Fibroblast of lung (primary cell): Measurements from ENCODE around the gene HOXC9. TPM values are rescaled to one million over a fixed set of nuclear protein-coding genes. Genes with fewer than 3 reads are reported as not detected.

Experiments used
- DNase-seq, 2 donors: peaks; one replicate each; pipeline versions ENCODE4 v3.0.0 to v3.0.0-alpha.2; 2010; ENCODE audit warnings: low read depth in 2 of 2
- H2AFZ ChIP-seq: 2 replicates; pipeline ENCODE4 v1.5.1; 2012; ENCODE audit warnings: low read length, control low read depth, inconsistent platforms
- H3K27ac ChIP-seq: 2 replicates; pipeline ENCODE4 v1.5.1; 2011; ENCODE audit warnings: low read length, control low read depth; ENCODE audit not compliant: insufficient read depth
- H3K27me3 ChIP-seq: 2 replicates; pipeline ENCODE4 v1.5.1; 2011; ENCODE audit warnings: mild to moderate bottlenecking, low read length; ENCODE audit not compliant: control insufficient read depth, insufficient read depth
- H3K36me3 ChIP-seq: 2 replicates; pipeline ENCODE4 v1.5.1; 2011; ENCODE audit warnings: low read length; ENCODE audit not compliant: control insufficient read depth, insufficient read depth
- H3K4me1 ChIP-seq: 2 replicates; pipeline ENCODE4 v1.5.1; 2011; ENCODE audit warnings: low read length; ENCODE audit not compliant: control insufficient read depth, insufficient read depth; ENCODE audit errors: extremely low read depth
- H3K4me2 ChIP-seq: 2 replicates; pipeline ENCODE4 v1.5.1; 2011; ENCODE audit warnings: low read length, control low read depth; ENCODE audit not compliant: insufficient read depth; ENCODE audit errors: extremely low read depth
- H3K4me3 ChIP-seq, 4 experiments: fragments of 200-600 bp in 1 of 4; sonication (generic) in 1 of 4; replicated peaks in 1 of 4; 2 replicates each; pipeline ENCODE4 v1.5.1; 2011 to 2016; ENCODE audit warnings: low read length in 4 of 4, low read depth in 3 of 4, mild to moderate bottlenecking in 3 of 4, control low read depth in 2 of 4, inconsistent platforms in 1 of 4, mixed read lengths in 1 of 4; ENCODE audit not compliant: insufficient read depth in 1 of 4; ENCODE audit errors: control extremely low read depth in 1 of 4
- H3K79me2 ChIP-seq: 2 replicates; pipeline ENCODE4 v1.5.1; 2012; ENCODE audit warnings: mild to moderate bottlenecking, low read length, inconsistent platforms; ENCODE audit not compliant: control insufficient read depth, insufficient read depth
- H3K9ac ChIP-seq: 2 replicates; pipeline ENCODE4 v1.5.1; 2011; ENCODE audit warnings: mild to moderate bottlenecking, low read length, control low read depth; ENCODE audit not compliant: insufficient read depth
- H3K9me3 ChIP-seq: 2 replicates; pipeline ENCODE4 v1.5.1; 2012; ENCODE audit warnings: low read depth, low read length; ENCODE audit not compliant: control insufficient read depth, insufficient read depth
- H4K20me1 ChIP-seq: 2 replicates; pipeline ENCODE4 v1.5.1; 2011; ENCODE audit warnings: low read length; ENCODE audit not compliant: control insufficient read depth, insufficient read depth; ENCODE audit errors: extremely low read depth
- CTCF ChIP-seq, 2 donors: IDR thresholded peaks in 1 of 2; conservative IDR thresholded peaks in 1 of 2; 1 replicate in 1 of 2; 2 replicates in 1 of 2; pipeline ENCODE4 v1.5.1; 2011 to 2012; ENCODE audit warnings: low read length in 2 of 2, control low read depth in 1 of 2, inconsistent platforms in 1 of 2, low read depth in 1 of 2, mild to moderate bottlenecking in 1 of 2
- EZH2 ChIP-seq: IDR thresholded peaks from 2 replicates; pipeline ENCODE4 v1.5.1; 2012; ENCODE audit warnings: low read length, control low read depth, mild to moderate bottlenecking; ENCODE audit errors: missing control alignments
- polyA plus RNA-seq, 2 donors: library from polyadenylated mRNA; depleted of rRNA in 1 of 2; stranded (reverse) in 1 of 2; unstranded in 1 of 2; fragments of >200 nt; gene quantifications; 2 replicates each; pipeline ENCODE4 v1.2.1, GENCODE V29; 2011 to 2012; ENCODE audit warnings: missing spikeins in 1 of 2
- total RNA-seq: library from RNA; depleted of rRNA; stranded (reverse); fragments of >200 nt; gene quantifications from 2 replicates; pipeline ENCODE4 v1.2.1, GENCODE V29; 2014

HOXC9 gene
- total and polyA plus RNA-seq, 2 donors (not counting 1 experiment from before 2014, with no cell fraction given): 0.24 TPM; not detected in 1

GRCh38 chr12:54050482-54050810, 50.5 kb downstream of the HOXC9 start:
- DNase-seq: no peak
- no peaks in the 10 kb centered on the region for H3K9me3 ChIP-seq
- H3K4me1 ChIP-seq: no peaks in the 10 kb centered on the region
- H3K36me3 ChIP-seq: no peaks in the 10 kb centered on the region
- no peak overlapping the region for H3K9ac ChIP-seq
- no peaks in the 10 kb centered on the region for H3K79me2 ChIP-seq
- H3K4me3 ChIP-seq: no peak overlapping the region
- no peak overlapping the region for H3K4me2 ChIP-seq
- no peak for TF ChIP-seq EZH2
- no peak for TF ChIP-seq CTCF (conservative IDR thresholded peaks at IDR 0.05 in 1 of 2, IDR thresholded peaks at IDR 0.05 in 1 of 2; ENCODE audit: low read depth in 1 of 2, low read length in 2 of 2)
- no peak overlapping the region for H2AFZ ChIP-seq
- H3K27ac ChIP-seq: no peak overlapping the region
- peaks cover 19% of the 10 kb centered on the region for H3K27me3 ChIP-seq
- no peaks in the 10 kb centered on the region for H4K20me1 ChIP-seq

DNA sequence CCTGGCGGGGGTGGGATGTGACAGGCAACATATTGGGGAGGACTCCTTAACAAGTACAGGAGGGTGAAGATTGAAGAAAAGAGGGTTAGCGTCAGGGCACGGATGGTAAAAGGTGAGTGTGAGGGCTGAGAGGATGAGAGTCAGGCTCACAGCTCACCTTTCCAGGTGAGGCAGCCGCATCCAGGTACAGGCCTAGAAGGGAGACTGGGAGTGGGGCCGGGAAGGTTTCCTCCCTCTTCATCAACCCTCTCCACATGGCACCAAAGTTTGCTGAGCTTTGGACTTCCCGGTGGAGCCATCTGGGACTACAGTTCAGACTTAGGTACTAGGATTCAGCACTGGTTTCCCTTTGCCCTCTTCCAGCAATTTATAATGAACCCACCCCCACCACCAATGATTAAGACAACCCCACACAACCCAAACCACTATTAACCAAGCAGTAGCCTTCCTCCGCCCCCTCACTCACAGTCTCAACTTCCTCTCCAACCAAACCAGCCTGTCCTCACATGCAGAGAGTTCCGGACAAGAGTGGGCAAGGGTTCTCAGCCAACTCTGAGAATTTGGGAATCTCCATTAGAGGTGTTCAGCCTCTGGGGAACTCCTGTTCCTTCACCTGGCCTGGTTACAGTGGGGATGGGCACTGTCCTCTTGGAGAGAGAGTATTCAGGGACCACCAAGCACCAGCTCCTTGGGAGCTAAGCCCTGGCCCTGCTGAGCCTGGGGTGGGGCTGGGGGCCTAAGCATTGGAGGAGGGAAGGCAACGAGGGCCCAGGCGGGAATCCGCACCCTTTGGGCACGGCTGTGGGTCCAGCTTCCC, 51.3 kb downstream of the HOXC9 start:
- no peak for TF ChIP-seq CTCF (conservative IDR thresholded peaks at IDR 0.05 in 1 of 2, IDR thresholded peaks at IDR 0.05 in 1 of 2; ENCODE audit: low read depth in 1 of 2, low read length in 2 of 2)
- no peak for TF ChIP-seq EZH2
- Histone ChIP-seq H3K4me3 (no peak overlapping the region), H3K79me2 (no peaks in the 10 kb centered on the region), H4K20me1 (no peaks in the 10 kb centered on the region), H3K27me3 (peaks cover 19% of the 10 kb centered on the region), H3K9me3 (no peaks in the 10 kb centered on the region), H3K9ac (no peak overlapping the region), H3K4me2 (no peak overlapping the region), H3K4me1 (no peaks in the 10 kb centered on the region), H2AFZ (no peak overlapping the region), H3K36me3 (no peaks in the 10 kb centered on the region), H3K27ac (no peak overlapping the region)
- no peak for DNase-seq

- H3K4me1 ChIP-seq: no peaks in the 10 kb centered on the region
- no peak overlapping the region for H3K4me3 ChIP-seq
- no peaks in the 10 kb centered on the region for H4K20me1 ChIP-seq
- no peak overlapping the region for H3K27ac ChIP-seq
- no peak overlapping the region for H3K9ac ChIP-seq
- no peak for TF ChIP-seq CTCF (conservative IDR thresholded peaks at IDR 0.05 in 1 of 2, IDR thresholded peaks at IDR 0.05 in 1 of 2; ENCODE audit: low read depth in 1 of 2, low read length in 2 of 2)
- TF ChIP-seq EZH2: no peak
- no peaks in the 10 kb centered on the region for H3K79me2 ChIP-seq
- no peak overlapping the region for H3K4me2 ChIP-seq
- no peaks in the 10 kb centered on the region for H3K36me3 ChIP-seq
- DNase-seq: no peak
- H3K9me3 ChIP-seq: no peaks in the 10 kb centered on the region
- no peak overlapping the region for H2AFZ ChIP-seq
- H3K27me3 ChIP-seq: peaks cover 14% of the 10 kb centered on the region
Observed at GRCh38 chr12:54051874-54052437, 52.0 kb downstream of the HOXC9 start.
